ENCODE measurements around the gene ASPSCR1.

The ASPSCR1 gene

GRCh38 chr17:81977211-81977808 is at the start of gene ASPSCR1:
TSS of gene ASPSCR1 (plus strand) at chr17:81977629. CDS start at chr17:81977647, 18 bp downstream.
- DNase-seq = peak; percentile 84

- peak; percentile 96 for DNase-seq
These were observed 49.5 kb upstream of the ASPSCR1 start, which contains the start of gene MAFG for GRCh38 chr17:81927653-81928543. TSS of gene MAFG (minus strand) at chr17:81927735. CDS start at chr17:81923185, 4,550 bp downstream.

- peak; percentile 61 for DNase-seq
These were observed 48.7 kb upstream of the ASPSCR1 start for GRCh38 chr17:81928544-81929252.

GRCh38 chr17:81929253-81930141 is 47.9 kb upstream of the ASPSCR1 start:
- DNase-seq = no peak

GRCh38 chr17:81930142-81931125 is 47.0 kb upstream of the ASPSCR1 start:
- no peak for DNase-seq

GRCh38 chr17:81931189-81931556 is 46.3 kb upstream of the ASPSCR1 start:
- no peak for DNase-seq

GRCh38 chr17:81931557-81932332 is 45.7 kb upstream of the ASPSCR1 start:
- no peak for DNase-seq

GRCh38 chr17:81932333-81932983 is 45.0 kb upstream of the ASPSCR1 start:
- no peak for DNase-seq

- DNase-seq = no peak
These were observed 44.2 kb upstream of the ASPSCR1 start for GRCh38 chr17:81933178-81933699.

GRCh38 chr17:81934098-81934757 is 43.2 kb upstream of the ASPSCR1 start:
- no peak for DNase-seq

GRCh38 chr17:81934850-81935708 is 42.4 kb upstream of the ASPSCR1 start:
- no peak for DNase-seq

- no peak for DNase-seq
These were observed 41.7 kb upstream of the ASPSCR1 start for GRCh38 chr17:81935709-81936084.

GRCh38 chr17:81939218-81939617 is 38.2 kb upstream of the ASPSCR1 start:
- no peak for DNase-seq

GRCh38 chr17:81939881-81940385 is 37.5 kb upstream of the ASPSCR1 start:
- DNase-seq = no peak

GRCh38 chr17:81940538-81941483 is 36.6 kb upstream of the ASPSCR1 start:
- DNase-seq = no peak

GRCh38 chr17:81941484-81942166 is 35.8 kb upstream of the ASPSCR1 start:
- DNase-seq = peak; percentile 84

Data from NCI-H146 (cell line).